Activated CD4-positive, alpha-beta memory T cell treated with anti-CD3 and anti-CD28 coated beads for 36 hours (primary cell): ENCODE measurements around the gene PLEKHH3. TPM values are rescaled to one million over a fixed set of nuclear protein-coding genes. Genes with fewer than 3 reads are reported as not detected.
"Not testable (repeated sequence)": the region's sequence is repeated elsewhere in the genome, so short reads cannot be mapped to it uniquely, and the experiment has no call there.

Experiments used
- CTCF ChIA-PET: fragments of 350-600 bp; sonication (Branson Sonifier 250); formaldehyde crosslinking; loops from one replicate; lab custom pipeline; 2021; ENCODE audit warnings: antibody characterized with exemption, inconsistent platforms; lab: Charles Lee
- POLR2A ChIA-PET: fragments of 350-600 bp; sonication (Branson Sonifier 250); formaldehyde crosslinking; loops from one replicate; lab custom pipeline; 2021; ENCODE audit warnings: antibody characterized with exemption; lab: Charles Lee
- DNase-seq: peaks from one replicate; pipeline ENCODE4 v3.0.0-alpha.2; 2020
- H3K27ac Mint-ChIP-seq: one replicate; pipeline ENCODE4 v1.8.0; 2021; ENCODE audit warnings: mixed read lengths
- H3K27me3 Mint-ChIP-seq: one replicate; pipeline ENCODE4 v1.8.0; 2021; ENCODE audit warnings: mixed read lengths
- H3K36me3 Mint-ChIP-seq: one replicate; pipeline ENCODE4 v1.8.0; 2021; ENCODE audit warnings: mixed read lengths
- H3K4me1 Mint-ChIP-seq: one replicate; pipeline ENCODE4 v1.8.0; 2021; ENCODE audit warnings: low read depth, mixed read lengths
- H3K4me3 Mint-ChIP-seq: one replicate; pipeline ENCODE4 v1.8.0; 2021; ENCODE audit warnings: mild to moderate bottlenecking, mixed read lengths
- H3K9me3 Mint-ChIP-seq: one replicate; pipeline ENCODE4 v1.8.0; 2021; ENCODE audit warnings: mixed read lengths
- intact Hi-C: fragments of 100-400 bp; cut with micrococcal nuclease; formaldehyde crosslinking; loops from one replicate; pipeline ENCODE4 v1.15.1; 2023
- total RNA-seq, 2 experiments: library from RNA; stranded (reverse); gene quantifications; one replicate each; pipeline ENCODE4 v1.2.3, GENCODE V29; 2021

PLEKHH3 gene
- total RNA-seq, 2 experiments from 2014 or later = 1.1 to 1.2 TPM

DNA sequence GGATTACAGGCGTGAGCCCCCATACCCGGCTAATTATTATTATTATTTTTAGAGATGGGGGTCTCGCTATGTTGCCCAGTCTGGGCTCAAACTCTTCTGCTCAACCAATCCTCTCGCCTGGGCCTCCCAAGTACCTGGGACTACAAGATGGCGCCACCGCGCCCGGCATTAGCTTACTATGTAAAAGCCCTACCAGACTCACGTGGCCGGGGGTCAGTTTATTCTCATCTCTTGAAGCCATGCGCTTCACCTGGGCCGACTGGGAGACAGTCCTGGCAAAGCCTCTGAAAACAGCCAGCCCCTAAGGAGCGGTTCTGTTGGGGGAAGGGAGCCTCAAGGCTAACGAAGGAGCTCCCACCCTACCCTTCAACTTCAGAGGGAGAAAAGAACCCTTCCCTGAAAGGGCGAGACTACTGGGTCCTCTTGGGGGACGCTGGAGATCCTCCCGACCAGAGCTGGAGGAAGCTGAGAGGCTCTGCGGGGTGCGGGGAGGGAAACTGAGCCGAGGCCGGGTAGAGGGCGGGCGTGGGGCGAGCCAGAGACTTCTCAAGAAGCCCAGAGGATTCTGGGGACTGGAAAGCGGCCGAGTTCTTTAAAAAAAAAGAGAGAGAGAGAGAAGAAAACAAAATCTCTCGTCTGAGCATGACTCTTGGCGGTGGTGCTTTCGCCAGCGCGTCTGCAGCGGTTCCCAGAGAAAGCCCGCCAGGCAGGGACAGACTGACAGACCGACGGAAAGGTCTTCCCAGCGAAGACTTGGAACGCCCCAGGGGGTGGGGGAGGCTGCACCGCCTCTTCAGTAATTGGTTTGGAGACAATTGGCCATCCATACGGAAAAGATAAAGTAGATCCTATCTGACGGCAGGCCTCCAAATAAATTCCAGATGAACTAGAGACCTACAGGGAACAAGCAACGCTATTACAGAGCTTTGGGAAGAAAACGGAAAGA, 23.3 kb downstream of the PLEKHH3 start:
- intact Hi-C loops = no loop called here
- no peak for DNase-seq
- Mint-ChIP-seq H3K36me3 (no peaks in the 10 kb centered on the region), H3K4me1 (peaks cover 17% of the 10 kb centered on the region), H3K27ac (no peak overlapping the region), H3K27me3 (peaks cover 12% of the 10 kb centered on the region), H3K9me3 (no peaks in the 10 kb centered on the region), H3K4me3 (no peak overlapping the region)
- ChIA-PET CTCF (interaction anchor here (0.9 to 2.2 kb wide), 2 partner anchors 44 to 75 kb away, joined by 4 to 6 read pairs; partner anchors contain the start of genes RETREG3 and TUBG1), POLR2A (no interaction called here)

- H3K27ac Mint-ChIP-seq = no peak overlapping the region
- peaks cover 14% of the 10 kb centered on the region for H3K27me3 Mint-ChIP-seq
- CTCF ChIA-PET = no interaction called here
- POLR2A ChIA-PET = no interaction called here
- no peak for DNase-seq
- intact Hi-C loops = no loop called here
- no peaks in the 10 kb centered on the region for H3K36me3 Mint-ChIP-seq
- H3K9me3 Mint-ChIP-seq = no peaks in the 10 kb centered on the region
- no peak overlapping the region for H3K4me3 Mint-ChIP-seq
- H3K4me1 Mint-ChIP-seq = peaks cover 10% of the 10 kb centered on the region
Measured at GRCh38 chr17:42651392-42651791, 25.4 kb downstream of the PLEKHH3 start.

GRCh38 chr17:42647778-42648177, 29.0 kb downstream of the PLEKHH3 start:
- Mint-ChIP-seq H3K36me3 (no peaks in the 10 kb centered on the region), H3K27ac (no peak overlapping the region), H3K4me1 (no peaks in the 10 kb centered on the region), H3K4me3 (no peak overlapping the region), H3K9me3 (no peaks in the 10 kb centered on the region), H3K27me3 (peaks cover 10% of the 10 kb centered on the region)
- POLR2A ChIA-PET = no interaction called here
- no peak for DNase-seq
- intact Hi-C loops = no loop called here
- CTCF ChIA-PET = interaction anchor here (1.1 kb wide), 1 partner anchor 69 kb away, joined by 3 read pairs; no protein-coding TSS in a partner anchor

- peaks cover 7% of the 10 kb centered on the region for H3K27me3 Mint-ChIP-seq
- no peak for DNase-seq
- H3K27ac Mint-ChIP-seq = no peak overlapping the region
- ChIA-PET POLR2A (no interaction called here), CTCF (interaction anchor here (1.2 kb wide), 1 partner anchor 64 kb away, joined by 5 read pairs; the partner anchor contains the start of gene PSMC3IP)
- H3K4me1 Mint-ChIP-seq = no peaks in the 10 kb centered on the region
- H3K4me3 Mint-ChIP-seq = no peak overlapping the region
- H3K36me3 Mint-ChIP-seq = no peaks in the 10 kb centered on the region
- intact Hi-C loops = no loop called here
- no peaks in the 10 kb centered on the region for H3K9me3 Mint-ChIP-seq
Measured at GRCh38 chr17:42642336-42642735, 34.5 kb downstream of the PLEKHH3 start.

DNA sequence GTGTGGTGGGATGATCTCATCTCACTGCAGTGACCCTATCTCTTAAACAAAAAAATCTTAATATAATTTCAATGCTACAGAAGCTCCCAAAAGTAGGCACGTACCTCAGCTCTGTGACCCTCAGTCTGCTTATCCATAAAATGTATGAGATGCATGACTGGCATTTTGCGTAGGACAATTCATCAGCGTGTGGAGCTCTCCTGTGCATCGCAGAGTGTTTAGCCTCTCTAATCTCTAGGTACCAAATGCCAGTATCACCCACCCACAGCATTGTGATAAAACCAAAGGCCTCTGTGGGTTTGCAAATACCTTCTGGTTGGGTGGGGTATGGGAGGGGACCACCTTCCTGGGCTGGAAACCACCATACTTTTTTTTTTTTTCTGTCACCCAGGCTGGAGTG, 36.7 kb downstream of the PLEKHH3 start:
- ChIA-PET CTCF (no interaction called here), POLR2A (no interaction called here)
- Mint-ChIP-seq H3K36me3 (no peaks in the 10 kb centered on the region), H3K27ac (no peak overlapping the region), H3K9me3 (no peaks in the 10 kb centered on the region), H3K27me3 (peaks cover 5% of the 10 kb centered on the region), H3K4me1 (no peaks in the 10 kb centered on the region), H3K4me3 (no peak overlapping the region)
- no peak for DNase-seq
- intact Hi-C loops = no loop called here

GRCh38 chr17:42639525-42640113, 37.2 kb downstream of the PLEKHH3 start:
- Mint-ChIP-seq H3K27me3 (peaks cover 5% of the 10 kb centered on the region), H3K9me3 (no peaks in the 10 kb centered on the region), H3K27ac (no peak overlapping the region), H3K36me3 (no peaks in the 10 kb centered on the region), H3K4me3 (no peak overlapping the region), H3K4me1 (no peaks in the 10 kb centered on the region)
- intact Hi-C loops = no loop called here
- no peak for DNase-seq
- ChIA-PET CTCF (no interaction called here), POLR2A (no interaction called here)

DNA sequence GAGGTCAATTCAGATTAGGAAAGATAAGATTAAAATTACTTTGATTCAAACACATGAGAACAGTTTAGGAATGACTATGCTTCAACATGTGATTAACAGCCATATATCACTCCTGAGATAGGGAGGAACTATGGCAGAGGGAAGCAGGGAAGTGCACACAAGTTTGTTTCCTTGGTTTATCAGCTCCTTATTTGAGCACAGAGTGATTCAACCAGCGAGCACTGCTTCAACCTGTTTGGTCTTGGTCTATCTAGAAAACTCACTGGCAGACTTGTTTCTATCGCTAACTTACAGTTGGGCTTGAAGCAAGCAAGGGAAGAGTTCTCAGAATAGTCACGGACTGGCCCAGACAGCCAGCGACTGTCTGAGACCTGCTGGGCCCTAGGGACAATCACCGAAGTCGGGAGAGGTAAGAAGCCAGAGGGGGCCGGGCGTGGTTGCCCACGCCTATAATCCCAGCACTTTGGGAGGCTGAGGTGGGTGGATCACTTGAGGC, 43.8 kb downstream of the PLEKHH3 start:
- H3K36me3 Mint-ChIP-seq = no peaks in the 10 kb centered on the region
- POLR2A ChIA-PET = no interaction called here
- no peaks in the 10 kb centered on the region for H3K9me3 Mint-ChIP-seq
- H3K27me3 Mint-ChIP-seq = no peaks in the 10 kb centered on the region
- CTCF ChIA-PET = no interaction called here
- H3K4me3 Mint-ChIP-seq = no peak overlapping the region
- intact Hi-C loops = no loop called here
- no peaks in the 10 kb centered on the region for H3K4me1 Mint-ChIP-seq
- no peak for DNase-seq
- H3K27ac Mint-ChIP-seq = no peak overlapping the region

DNA sequence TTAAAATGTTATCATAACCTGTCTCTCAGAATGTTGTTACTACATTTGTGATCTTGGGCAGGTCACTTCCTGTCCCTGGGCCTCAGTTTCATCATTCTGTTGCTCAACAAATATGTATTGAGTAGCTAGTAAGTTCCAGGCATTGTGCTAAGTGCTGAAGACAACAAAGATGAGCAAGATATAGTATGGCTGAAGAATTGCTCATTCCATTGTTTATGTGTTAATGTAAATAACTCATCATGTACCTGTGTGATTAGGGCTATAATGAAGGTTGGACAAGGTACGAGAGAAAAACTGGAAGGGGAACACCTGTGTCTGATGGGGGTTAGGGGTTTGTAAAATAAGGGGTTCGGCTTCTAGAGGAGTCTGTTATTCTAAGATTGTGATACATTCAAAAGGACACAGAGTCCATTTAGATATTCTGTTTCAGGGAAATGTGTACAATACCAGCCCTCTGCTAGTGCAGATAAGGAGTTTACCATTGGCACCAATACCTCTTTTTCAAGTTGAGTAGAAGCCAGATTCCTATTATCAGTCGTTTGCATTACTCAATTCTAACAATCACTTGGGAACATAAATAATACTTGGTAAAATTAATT, 47.3 kb downstream of the PLEKHH3 start:
- CTCF ChIA-PET = no interaction called here
- H3K27ac Mint-ChIP-seq = no peak overlapping the region
- no peak overlapping the region for H3K4me3 Mint-ChIP-seq
- H3K36me3 Mint-ChIP-seq = no peaks in the 10 kb centered on the region
- H3K4me1 Mint-ChIP-seq = no peaks in the 10 kb centered on the region
- H3K27me3 Mint-ChIP-seq = no peaks in the 10 kb centered on the region
- POLR2A ChIA-PET = interaction anchor here (0.6 kb wide), 1 partner anchor 16 kb away, joined by 4 read pairs; no protein-coding TSS in a partner anchor
- intact Hi-C loops = no loop called here
- H3K9me3 Mint-ChIP-seq = no peaks in the 10 kb centered on the region
- DNase-seq = no peak

DNA sequence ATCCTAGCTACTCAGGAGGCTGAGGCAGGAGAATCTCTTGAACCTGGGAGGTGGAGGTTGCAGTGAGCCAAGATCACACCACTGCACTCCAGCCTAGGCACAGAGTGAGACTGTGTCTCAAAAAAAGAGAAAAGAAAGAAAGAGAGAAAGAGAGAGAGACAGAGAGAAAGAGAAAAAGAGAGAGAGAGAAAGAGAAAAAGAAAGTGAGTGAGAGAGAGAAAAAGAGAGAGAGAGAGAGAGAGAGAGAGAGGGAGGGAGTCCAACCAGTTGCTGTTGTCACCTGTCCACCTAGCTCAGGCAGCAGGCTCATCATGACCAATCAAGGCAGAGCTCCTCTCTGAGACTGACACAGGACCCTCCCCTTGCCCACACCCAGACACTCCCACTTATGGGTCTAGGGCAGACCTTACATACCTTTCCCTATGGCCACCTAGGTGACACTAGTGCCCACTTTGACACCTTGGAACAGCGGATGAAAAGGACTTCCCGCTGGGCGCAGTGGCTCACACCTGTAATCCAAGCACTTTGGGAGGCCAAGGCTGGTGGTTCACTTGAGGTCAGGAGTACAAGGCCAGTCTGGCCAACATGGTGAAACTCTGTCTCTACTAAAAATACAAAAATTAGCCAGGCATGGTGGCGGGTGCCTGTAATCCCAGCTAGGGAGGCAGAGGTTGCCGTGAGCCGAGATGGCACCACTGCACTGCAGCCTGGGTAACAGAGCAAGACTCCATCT, 49.6 kb downstream of the PLEKHH3 start:
- H3K4me1 Mint-ChIP-seq, H3K4me3 Mint-ChIP-seq, DNase-seq, H3K36me3 Mint-ChIP-seq, H3K9me3 Mint-ChIP-seq, H3K27ac Mint-ChIP-seq, H3K27me3 Mint-ChIP-seq, intact Hi-C loops, CTCF ChIA-PET: not testable (repeated sequence)
- POLR2A ChIA-PET = interaction anchor here (1.4 kb wide), 1 partner anchor 17 kb away, joined by 4 read pairs; no protein-coding TSS in a partner anchor

- H3K4me1 Mint-ChIP-seq = peaks cover 5% of the 10 kb centered on the region
- no peaks in the 10 kb centered on the region for H3K36me3 Mint-ChIP-seq
- CTCF ChIA-PET = interaction anchor here (0.6 to 1.0 kb wide), 2 partner anchors 46 to 260 kb away, joined by 3 to 5 read pairs; no protein-coding TSS in a partner anchor
- POLR2A ChIA-PET = no interaction called here
- no peak overlapping the region for H3K4me3 Mint-ChIP-seq
- intact Hi-C loops = no loop called here
- no peak overlapping the region for H3K27ac Mint-ChIP-seq
- no peaks in the 10 kb centered on the region for H3K27me3 Mint-ChIP-seq
- H3K9me3 Mint-ChIP-seq = no peaks in the 10 kb centered on the region
- DNase-seq = no peak
Measured at GRCh38 chr17:42623732-42624596, 52.8 kb downstream of the PLEKHH3 start.

- intact Hi-C loops = no loop called here
- ChIA-PET POLR2A (no interaction called here), CTCF (interaction anchor here (0.6 to 1.0 kb wide), 2 partner anchors 45 to 261 kb away, joined by 3 to 5 read pairs; no protein-coding TSS in a partner anchor)
- Mint-ChIP-seq H3K36me3 (no peaks in the 10 kb centered on the region), H3K27me3 (no peaks in the 10 kb centered on the region), H3K27ac (no peak overlapping the region), H3K4me3 (no peak overlapping the region), H3K4me1 (peaks cover 8% of the 10 kb centered on the region), H3K9me3 (no peaks in the 10 kb centered on the region)
- no peak for DNase-seq
Measured at GRCh38 chr17:42623271-42623670, 53.5 kb downstream of the PLEKHH3 start.
